ENCODE measurements around the gene ADCY5.
"Not testable (repeated sequence)": the region's sequence is repeated elsewhere in the genome, so short reads cannot be mapped to it uniquely, and the experiment has no call there.

ADCY5 gene

DNA sequence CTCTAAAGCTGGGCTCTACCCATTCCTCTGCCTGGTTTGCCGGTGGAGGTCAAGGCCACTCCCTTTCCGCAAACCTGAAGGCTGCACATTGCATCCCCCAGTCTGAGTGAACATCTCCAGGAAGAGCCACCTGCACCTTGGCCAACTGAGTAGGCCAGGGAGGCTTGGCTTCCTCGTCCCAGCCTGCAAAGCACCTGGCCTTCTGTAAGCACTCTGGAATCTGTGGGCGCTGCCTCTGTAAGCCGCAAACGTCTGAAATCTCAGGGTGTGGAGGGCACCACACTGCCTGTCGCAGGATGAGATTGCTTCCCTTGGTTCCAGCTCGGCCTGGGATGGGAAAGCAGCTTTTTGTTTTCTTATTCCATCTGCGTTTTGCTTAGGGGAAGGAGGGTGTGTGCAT is 165.8 kb downstream of the ADCY5 start:
- DNase-seq: no peak

DNA sequence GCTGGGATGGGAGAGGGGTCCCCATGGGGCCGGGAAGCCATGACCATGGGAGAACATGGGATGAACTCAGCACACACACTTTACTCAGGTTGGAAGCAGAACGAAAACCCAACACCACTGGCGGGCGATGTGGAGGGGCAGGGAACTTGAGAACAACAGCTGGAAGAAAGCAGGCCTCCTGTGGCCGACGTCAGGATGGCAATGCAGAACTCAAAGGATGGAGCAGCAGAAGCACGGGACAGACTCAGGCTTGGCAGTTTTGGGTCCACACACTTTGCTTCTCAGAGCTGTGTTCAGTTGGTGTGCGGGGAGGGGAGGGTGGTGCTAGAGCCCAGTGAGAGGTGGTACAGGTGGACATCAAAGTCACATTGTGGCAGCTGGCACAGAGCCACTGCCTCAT is 166.4 kb downstream of the ADCY5 start:
- no peak for DNase-seq

DNA sequence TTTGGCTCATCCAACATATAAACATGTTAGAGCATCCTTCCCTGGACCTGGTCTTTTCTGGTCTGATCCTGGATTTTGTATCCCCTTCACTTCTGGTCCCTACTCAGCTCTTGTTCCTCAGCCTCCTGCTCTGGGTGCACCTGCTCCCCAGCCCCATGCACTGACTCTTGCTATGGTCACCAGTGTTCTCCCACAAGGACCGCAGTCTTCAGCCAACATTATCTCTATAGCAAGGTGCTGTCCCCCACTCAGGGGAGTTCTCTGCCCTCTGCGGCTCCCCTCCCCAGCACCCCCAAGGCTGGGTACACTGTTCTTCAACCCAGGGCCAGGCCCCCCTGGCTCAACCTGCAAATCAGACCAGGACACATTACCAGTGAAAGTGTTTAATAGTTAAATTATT is 167.0 kb downstream of the ADCY5 start:
- DNase-seq: no peak

DNA sequence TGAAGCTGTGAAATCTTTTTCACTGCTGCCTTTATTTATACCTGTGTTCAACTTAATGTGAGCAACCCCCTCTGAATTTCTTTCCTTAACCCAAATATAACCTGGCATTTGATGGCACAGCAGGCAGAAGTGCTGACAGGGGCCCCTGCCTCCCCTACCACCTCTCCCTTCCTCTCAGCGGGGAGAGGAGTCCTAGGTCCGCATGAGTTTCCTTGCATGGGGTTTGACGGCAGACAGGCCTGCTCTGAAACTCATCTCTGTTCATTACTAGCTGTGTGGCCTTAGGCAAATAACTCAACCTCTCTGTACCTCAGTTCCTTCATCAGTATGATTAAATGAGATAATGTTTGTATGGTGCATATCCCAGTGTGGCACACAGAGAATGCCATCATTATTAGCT is 167.5 kb downstream of the ADCY5 start:
- DNase-seq: no peak

DNA sequence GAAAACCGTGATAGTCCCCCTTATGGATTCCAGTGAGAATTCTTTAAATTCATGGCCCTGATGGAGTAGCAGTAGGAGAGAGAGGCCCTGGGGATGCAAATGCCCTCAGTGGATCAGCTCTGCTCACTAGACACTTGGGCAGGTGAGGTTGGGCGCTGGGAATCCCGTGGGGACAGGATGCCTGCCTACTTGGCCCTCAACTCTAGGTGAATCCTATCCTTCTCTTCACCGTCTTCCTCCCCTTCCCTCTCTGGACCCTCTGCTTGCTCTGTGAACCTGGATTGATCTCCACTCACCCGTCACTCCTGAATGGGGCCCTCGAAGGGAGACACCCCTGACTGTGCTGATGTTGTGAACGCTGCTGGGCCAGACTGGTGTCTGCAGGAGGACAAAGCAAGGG is 169.8 kb downstream of the ADCY5 start:
- DNase-seq: no peak

DNA sequence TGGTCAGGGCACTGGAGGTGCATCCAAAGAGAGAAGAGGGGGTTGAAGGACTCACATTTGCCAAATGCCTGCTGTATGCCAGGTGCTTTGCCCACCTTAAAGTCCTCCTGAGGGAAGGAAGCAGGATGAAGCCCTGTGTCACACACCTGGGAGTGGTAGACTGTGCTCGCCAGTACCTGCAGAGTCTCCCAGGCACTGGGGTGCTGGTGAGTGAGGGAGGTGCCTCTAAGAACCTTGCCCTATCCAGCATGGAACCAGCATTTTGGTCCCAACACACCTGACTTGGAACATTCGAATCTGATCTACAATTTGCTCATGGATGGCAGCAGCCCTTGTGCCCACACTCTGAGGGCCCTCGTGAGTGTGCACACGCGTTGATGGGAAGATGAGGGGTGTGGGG is 170.4 kb downstream of the ADCY5 start:
- no peak for DNase-seq

DNA sequence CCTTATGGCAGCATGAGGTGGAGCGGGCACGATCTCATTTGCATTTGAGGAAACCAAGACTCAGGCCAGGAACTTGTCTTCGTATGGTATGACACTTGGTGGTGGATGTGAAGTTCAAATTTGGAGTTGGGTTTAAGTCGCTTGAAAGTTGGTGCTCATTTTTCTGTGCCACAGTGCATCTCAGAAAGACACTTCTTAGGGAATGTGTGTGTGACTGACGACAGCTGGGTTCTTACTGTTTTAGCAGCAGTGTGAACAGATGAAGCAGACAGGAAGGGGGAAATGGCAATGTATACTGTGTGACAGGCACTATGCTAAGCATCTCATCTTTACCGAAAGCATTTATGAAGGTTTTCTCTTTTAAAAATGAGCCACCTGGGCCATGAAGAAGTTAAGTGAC is 171.8 kb downstream of the ADCY5 start:
- no peak for DNase-seq

DNA sequence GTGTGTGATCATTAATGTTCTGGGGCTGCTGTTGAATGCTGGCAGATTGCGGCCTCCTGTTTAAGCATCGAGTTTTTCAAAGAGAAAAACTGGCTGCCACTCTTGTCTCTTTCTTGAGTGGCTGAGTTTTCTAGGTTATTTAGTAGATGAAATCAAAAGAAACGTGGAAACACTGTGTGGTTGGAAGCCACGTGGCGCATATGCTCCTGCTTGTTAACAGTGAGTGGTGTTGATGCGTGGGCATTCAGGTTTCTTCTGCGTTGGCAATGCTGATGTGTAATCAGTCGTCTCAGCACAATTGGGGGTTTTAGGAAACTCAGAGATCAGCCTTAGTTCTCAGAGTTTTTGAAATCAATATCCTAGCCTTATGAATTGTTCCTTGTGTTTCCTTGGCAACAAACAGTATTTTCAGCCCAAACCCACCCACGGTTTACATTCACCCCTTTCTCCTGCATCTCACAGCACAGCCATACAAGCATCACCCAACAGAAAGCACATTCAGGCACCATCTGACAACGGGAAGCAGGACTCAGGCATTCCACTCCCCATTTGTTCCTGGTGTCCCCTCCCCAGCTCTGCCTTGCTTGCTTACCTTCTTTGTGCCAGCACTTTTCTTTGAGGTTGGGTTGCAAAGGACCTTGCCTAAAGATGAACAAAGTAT is 172.4 kb downstream of the ADCY5 start:
- no peak for DNase-seq

DNA sequence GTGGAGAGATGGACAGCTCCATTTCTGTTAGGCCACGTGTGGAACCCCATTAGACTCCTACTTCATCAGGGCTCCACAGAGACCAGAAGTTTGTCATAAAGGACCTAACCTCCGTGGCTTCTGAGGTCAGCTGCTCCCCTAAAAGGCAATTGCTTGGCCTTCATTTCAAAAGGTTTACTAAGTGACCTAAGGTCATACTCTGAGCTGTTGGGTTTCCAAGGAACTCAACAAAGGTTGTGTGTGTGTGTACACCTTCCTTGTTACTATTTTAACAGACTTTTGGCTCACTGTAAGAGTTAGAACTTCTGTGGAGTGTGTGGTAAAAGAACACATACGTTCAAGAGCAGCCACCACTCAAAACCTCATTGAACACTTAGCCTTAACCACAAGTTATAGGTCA is 173.2 kb downstream of the ADCY5 start:
- DNase-seq: no peak

DNA sequence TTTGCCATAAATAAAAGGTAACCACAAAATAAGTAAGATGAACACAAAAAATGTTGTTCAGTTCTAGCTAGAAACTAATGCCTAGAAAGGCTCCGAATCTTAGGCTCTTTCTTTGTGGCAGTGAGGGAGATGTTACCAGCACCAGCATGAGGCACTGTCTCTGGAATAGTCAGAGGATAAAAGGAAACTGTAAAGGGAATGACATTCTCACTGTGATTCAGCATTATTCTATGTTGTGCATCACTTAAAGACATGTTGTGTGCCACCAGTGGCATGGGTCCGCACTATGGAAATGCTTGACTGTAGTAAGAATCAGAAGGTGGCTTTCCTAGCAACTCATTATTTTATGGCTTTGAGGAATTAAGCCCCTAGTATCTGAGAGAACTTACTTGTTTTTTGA is 176.3 kb downstream of the ADCY5 start:
- no peak for DNase-seq

DNA sequence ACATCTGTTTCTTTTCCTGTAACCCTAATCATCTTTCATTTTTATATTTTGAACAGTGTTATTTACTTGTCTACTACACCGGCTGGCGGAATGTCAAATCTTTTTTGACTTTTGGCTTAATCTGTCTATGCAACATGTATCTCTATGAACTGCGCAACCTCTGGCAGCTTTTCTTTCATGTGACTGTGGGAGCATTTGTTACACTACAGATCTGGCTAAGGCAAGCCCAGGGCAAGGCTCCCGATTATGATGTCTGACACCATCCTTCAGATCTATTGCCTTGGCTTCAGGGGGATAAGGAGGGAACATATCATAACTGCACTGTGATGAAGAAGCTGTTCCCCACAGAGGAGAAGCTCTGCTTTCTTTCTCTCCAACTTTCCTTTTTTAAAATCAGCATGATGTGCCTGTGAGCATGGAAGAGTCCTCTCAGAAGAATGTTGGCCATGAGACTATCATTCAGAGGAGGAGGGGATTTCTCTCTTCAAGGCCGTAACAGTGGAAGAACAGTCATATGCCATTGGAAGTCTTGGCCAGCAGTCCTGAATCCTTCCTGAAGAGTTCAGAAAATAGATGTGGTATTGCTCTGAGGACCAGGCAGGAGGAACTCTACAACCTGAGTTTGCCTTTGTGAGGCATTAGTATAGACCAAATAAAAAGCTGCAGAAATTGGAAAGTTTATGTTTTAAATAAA is 177.3 kb downstream of the ADCY5 start:
- no peak for DNase-seq

DNA sequence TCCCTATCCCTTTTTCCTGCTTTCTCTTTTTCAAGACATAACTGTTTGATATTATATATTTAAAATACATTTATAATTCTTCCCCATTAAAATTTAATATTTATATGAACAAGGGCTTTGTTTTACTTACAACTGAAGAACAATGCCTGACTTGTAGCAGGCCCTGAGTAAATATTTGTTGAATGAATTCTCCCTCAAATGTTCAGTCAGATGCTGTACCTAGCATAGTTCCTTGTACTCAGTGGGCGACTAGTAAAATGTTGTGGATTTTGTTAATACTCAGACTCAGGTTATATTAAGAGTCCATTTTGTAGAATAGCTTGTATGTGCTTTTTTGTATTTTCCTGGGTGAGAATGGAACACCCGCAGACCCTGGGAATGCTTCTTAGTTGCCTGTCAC is 178.1 kb downstream of the ADCY5 start:
- DNase-seq: no peak

DNA sequence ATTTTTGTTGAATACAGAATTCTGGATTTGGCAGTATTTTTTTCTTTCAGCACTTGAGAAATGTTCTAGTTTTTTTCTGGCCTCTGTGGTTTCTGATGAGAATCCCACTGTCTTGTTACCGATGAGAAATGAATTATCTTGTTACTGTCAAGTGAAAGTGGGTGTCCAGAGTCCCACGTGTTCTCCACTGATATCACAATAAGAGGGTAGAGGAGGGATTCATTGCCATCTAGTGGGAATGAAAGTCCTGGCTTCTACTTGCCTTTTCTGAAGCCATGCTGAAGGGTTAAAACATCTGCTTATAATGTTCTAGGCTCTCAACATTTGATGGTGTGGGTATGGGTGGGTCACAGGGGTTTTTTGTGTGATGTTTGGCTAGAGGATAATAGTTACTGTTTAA is 181.1 kb downstream of the ADCY5 start:
- DNase-seq: no peak

DNA sequence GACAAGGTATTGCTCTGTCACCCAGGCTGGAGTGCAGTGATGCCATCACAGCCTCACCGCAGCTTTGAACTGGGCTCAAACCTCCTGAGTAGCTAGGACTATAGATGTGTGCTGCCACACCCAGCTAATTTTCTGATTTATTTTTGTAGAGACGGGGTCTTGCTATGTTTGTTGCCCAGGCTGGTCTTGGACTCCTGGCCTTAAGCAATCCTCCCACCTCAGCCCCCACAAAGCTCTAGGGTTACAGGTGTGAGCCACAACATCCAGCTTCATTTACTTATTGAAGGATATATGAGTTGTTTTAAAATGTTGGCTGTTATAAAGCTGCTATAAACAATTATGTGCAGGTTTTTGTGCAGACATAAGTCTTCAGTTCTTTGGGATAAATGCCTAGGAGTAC is 184.9 kb downstream of the ADCY5 start:
- no peak for DNase-seq

DNA sequence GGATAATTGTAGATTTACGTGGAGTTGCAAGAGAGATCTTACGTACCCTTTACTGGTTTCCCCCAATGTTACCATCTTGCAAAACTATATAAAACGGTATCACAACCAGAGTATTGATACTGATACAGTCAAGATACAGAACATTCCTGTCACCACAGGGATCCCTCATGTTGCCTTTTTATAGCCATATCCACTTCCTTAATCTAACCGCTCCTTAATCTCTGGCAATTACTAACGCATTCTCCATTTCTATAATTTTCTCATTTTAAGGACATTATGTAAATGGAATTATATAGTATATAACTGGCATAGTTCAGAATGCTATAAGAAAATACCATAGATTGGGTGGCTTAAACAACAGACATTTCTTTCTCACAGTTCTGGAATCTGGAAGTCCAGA is 186.0 kb downstream of the ADCY5 start:
- no peak for DNase-seq

DNA sequence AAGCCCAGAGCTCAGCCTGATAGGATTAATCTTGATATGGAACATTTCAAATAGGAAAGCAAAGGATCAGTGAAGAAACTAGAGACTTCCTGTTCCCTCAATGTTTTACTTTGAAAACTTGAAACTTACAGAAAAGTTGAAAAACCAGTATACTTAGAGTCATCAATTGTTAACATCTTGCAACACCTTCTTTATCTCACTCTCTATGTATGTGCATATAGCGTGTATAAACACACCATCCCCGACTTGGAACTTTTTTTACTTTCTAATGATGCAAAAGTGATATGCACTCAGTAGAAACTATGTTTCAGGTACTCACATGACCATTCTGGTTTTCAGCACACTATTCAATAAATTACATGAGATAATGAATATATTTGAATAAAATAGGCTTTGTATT is 186.7 kb downstream of the ADCY5 start:
- no peak for DNase-seq

DNA sequence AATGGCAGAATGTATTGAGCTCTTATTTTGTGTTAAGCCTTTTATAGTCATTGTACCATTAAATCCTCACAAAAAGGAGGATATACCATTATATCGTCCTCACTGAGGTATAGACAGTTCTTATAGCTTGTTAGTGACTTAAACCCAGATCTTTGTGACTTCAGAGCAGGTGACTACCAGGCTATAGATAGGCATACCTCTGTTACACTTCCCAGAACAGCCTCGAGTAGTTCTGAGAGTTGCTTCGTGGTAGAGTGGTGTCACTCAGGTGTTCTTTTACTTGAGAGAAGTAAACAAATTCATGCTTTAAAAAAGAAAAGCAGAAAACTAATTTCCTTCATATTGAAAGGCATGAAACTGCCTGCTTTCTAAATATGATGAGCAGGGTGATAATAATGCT is 187.2 kb downstream of the ADCY5 start:
- DNase-seq: no peak

DNA sequence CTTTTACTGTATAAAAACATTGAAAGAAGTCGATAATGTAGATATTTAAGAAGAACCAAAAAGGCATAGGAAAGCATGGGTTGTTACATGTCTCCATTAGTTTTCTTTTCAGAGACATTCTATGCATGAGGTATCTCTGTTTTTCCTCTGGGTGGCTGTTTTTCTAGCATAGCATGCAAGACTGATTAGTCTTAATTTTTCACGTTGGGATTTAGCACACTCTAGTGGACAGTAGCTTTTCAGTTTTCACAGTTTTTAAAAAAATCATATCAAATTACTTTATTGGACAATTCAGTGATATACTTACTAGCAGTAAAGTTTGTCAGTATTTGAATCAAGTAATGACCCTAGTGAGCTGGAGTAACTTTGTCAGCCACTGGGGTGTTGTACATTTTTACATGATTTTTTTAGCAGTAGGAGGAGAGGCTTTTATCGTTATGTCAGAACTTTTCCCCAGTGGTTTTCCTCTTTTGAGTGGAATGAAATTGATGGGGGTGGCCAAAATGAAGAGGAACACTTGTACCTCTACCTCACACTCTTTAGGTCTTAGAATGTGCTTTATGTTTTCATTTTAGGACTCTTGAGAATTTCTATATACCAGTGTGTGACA is 190.0 kb downstream of the ADCY5 start:
- DNase-seq: no peak

DNA sequence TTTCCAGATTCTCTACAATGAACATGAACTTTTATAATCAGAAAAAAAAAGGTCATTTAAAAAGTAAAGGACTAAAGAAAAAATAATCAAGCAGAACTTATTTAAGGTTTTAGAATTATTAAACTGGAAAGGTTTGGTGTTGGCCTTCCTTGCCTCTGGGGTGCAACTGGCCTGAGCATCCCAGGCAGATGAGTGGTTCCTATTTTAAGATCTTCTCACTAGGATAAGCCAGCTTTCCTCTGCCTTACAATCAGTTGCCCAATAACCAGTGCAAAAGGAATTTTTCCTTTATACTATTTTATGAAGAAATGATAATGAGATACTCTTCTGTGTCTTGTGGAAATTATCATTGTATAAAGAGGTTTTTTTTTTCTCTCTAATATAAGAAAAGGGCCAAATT is 190.5 kb downstream of the ADCY5 start:
- DNase-seq: no peak

DNA sequence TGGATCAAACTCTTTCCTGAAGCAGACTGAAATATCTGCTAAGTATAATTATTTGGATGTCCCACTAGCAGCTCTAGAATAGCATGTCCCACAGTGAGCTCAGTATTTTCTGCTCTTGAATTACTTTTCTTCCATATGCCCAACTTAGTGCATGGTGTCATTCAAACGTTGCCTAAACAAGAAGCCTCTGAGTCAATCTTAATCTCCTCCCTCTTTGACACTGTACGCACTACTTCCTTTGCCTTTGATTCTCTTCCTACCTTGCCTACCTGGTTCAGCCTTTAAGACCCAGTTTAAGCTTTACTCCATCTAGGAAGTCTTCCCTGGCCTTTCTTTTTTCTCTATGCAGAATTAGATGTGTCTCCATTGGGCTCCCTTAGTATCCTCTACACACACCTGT is 192.6 kb downstream of the ADCY5 start:
- DNase-seq: no peak

DNA sequence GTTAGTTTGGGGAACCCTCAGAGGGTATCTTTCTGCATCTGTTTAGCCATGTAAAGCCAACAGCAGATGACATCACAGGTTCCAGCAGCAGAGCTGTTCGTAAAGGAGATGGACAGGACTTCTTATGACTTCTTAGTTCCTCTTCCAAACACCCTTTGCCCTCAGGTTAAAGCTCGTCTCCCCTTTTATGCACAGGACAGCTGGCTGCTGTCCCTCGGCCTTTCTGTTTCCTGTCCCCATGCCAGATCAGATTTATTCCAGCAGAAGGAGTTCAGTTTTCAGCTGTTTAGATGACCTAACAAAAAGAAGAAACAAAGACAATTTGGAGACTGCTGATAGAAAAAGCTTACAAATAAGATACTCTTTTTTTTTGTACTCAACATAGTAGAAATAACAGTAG is 202.0 kb downstream of the ADCY5 start:
- DNase-seq: no peak

DNA sequence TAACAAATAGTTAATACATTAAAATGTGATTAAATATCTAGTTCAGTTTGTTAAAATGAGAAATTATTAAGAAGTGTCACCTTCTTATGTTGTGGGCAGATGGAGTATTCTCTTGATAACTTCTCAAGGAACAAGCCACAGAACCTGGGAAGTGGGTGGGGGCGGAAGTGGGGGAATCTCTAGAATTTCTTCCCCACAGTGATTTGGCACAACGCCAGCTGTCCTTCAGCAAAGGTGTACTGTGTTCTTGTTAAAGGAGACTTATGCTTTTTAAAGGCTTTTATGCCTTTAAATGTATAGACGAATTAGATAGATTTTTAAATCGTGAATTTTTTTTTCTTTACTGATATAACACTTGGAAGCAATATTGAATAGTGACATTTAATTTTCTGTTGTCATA is 204.8 kb downstream of the ADCY5 start:
- no peak for DNase-seq

DNA sequence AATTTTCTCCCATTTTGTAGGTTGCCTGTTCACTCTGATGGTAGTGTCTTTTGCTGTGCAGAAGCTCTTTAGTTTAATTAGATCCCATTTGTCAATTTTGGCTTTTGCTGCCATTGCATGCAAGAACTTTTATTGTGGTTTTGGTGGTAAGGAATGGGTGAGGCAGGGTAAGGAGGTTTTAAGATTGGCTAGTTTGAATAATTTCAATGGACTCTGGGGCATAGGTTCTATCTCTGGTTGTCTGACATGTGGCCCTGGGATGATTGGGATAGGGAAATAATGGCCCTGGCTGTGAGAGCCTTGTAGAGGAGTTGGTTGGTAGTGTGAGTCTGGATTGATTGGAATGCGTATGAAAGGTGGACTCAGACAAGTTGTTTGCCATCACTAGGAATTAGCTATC is 209.1 kb downstream of the ADCY5 start:
- DNase-seq: no peak

DNA sequence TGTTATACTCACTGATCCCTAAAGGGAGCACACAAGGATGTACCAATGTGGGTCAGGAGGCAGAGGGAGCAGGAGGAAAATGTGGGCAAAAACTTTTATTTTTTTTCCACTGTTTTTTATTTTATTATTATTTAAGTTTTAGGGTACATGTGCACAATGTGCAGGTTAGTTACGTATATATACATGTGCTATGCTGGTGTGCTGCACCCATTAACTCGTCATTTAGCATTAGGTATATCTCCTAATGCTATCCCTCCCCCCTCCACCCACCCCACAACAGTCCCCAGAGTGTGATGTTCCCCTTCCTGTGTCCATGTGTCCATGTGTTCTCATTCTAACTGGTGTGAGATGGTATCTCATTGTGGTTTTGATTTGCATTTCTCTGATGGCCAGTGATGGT is 209.7 kb downstream of the ADCY5 start:
- not testable (repeated sequence) for DNase-seq

DNA sequence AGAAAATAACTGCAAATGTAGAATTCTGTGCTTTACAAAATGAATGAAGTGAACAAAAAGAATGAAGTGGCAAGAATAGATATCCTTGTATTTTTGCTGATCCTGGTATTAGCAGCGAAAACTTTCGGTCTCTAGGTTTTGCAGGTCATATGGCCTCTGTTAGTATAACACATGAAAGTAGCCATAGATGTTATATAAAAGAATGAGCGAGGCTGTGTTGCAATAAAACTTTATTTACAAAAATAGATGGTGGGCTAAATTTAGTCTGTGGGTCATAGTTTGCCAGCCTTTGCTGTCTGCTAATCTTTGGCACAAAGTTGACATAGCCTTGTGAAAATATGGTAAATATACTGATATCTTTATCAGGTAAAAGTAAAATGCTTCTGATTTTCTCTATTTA is 212.0 kb downstream of the ADCY5 start:
- DNase-seq: no peak

All from left hindlimb (tissue), 1 donor.